GM18499 (cell line): ENCODE data around the gene ASCL1.

Experiments
- ATAC-seq: cut with Tn5 transposase; IDR thresholded peaks from one replicate; pipeline ENCODE4 v1.9.1; 2021; ENCODE audit warnings: moderate number of reproducible peaks; ENCODE audit not compliant: insufficient read depth, unreplicated experiment

ASCL1 gene

GRCh38 chr12:102957339-102958050 lies at the start of gene ASCL1:
ASCL1 (plus strand) TSS chr12:102957674; CDS start chr12:102958245, 571 bp downstream.
- ATAC-seq, result no peak

- ATAC-seq, result no peak
Observed at GRCh38 chr12:102907918-102908317, 49.6 kb upstream of the ASCL1 start.

DNA sequence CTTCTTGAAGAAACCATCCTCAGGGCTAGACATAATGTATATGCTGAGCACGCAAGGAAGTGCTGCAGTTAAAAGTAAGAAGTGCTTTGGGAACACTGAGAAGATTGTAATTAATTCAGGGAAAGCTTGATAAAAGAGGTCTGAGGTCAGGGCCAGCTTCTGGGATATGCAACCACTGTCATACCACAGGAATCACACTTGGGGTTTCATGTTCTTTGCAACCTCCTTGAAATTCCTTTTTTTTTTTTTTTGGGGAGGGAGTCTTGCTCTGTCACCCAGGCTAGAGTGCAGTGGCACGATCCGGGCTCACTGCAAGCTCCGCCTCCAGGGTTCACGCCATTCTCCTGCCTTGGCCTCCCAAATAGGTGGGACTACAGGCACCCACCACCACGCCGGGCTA lies 47.3 kb upstream of the ASCL1 start:
- no peak for ATAC-seq

- no peak for ATAC-seq
Observed at GRCh38 chr12:102910792-102911191, 46.7 kb upstream of the ASCL1 start.

- ATAC-seq, result no peak
Observed at GRCh38 chr12:102911320-102911719, 46.2 kb upstream of the ASCL1 start.

GRCh38 chr12:102912258-102912657 lies 45.2 kb upstream of the ASCL1 start:
- ATAC-seq, result no peak

- ATAC-seq, result no peak
Observed at GRCh38 chr12:102913453-102914226, 43.8 kb upstream of the ASCL1 start.

DNA sequence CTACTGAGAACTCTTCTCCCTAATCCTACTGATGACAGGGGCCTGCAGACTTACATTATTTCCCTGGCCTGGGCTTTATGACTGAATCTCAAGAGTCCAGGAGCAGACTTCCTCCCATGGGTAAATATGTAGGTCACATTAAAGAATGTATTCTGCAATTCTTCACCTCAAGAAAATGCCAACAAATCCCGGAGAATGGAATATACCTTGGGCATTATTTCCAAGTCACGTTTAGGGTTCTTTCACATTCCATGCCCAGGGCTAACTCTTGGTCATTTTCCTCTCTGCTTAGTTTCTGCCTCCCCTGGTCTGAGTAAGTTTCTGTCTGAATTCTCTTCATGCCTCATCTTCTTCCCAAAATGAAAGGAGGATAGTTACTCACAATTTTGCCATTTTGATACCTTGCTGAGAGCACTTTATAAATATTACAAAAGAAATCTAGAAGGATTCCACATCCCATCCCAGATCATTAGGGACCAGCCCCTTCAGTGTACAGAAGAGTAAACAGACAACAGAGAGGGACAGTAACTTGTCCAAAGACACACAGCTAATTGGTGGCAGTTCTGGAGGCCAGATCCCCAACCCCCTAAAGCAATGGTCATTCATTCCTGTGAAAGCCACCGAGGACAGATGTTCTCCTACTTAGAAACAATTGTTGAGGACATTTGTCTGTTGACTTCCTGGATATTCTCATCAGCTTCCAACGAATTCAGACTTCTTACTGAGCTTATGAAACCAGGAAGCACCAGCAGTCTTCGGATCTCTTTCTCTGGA lies 41.0 kb upstream of the ASCL1 start:
- ATAC-seq, result no peak

DNA sequence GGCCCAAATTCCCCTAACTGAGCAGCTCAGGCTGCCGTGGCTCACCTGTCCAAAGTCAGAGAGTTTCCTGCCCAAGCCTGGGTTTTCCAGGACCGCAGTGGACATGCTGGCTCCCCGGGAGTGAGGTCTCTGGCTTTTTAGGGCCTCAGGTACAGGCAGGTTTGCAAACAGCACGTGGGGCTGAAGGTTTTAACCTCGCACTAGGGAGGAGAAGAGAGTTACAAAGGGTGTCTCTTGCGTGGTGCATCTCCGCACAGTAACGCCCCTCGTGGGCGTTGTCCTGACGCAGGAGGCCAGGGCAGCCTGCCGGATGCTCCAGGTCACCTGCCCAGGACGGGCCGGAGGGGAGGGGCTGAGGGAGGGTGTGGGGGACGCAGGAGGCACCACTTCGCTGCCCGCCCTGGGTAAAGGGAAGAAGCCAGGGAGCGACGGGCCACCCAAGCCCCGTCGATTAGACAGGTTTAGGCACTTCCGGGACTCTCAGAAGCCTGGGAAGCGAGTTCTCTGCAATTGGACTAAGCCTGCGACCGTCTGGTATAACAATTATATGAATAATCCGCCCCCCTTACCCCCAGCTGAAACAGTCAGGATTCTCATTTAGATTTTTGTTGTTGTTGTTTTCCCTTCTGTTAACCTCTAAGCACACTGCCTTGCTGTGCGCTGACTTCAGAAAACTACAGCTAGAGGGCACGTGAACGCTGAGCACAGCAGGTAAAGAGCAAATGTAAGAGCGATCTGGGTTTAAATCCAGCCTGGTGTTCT lies 40.3 kb upstream of the ASCL1 start, which contains the start of gene PAH:
PAH (minus strand) TSS at position 219 of the 762 bp plus-strand sequence; CDS start at position 105, 114 bp downstream.
- no peak for ATAC-seq

- ATAC-seq, result no peak
Observed at GRCh38 chr12:102918840-102919239, 38.6 kb upstream of the ASCL1 start.

DNA sequence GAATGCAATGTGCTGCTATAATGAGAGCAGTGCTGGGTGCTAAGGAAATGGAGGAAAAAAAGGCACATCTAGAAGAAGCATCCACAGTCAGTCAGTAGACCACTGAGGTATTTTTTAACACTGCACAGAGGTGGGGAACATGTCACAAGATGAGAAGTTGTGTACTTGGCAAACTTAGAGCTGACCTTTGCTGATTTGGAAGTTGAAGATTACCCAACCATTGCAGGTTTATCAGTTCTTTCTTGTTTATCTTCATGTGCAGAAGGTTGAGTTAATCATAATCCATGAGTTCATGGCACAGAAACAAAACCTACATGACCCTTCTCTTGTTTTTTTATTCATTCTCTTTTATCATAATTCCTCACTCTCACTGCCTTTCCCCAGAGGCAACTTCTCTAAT lies 37.2 kb upstream of the ASCL1 start:
- ATAC-seq, result no peak

GRCh38 chr12:102921240-102921639 lies 36.2 kb upstream of the ASCL1 start:
- no peak for ATAC-seq

- ATAC-seq, result no peak
Observed at GRCh38 chr12:102927220-102927619, 30.3 kb upstream of the ASCL1 start.

DNA sequence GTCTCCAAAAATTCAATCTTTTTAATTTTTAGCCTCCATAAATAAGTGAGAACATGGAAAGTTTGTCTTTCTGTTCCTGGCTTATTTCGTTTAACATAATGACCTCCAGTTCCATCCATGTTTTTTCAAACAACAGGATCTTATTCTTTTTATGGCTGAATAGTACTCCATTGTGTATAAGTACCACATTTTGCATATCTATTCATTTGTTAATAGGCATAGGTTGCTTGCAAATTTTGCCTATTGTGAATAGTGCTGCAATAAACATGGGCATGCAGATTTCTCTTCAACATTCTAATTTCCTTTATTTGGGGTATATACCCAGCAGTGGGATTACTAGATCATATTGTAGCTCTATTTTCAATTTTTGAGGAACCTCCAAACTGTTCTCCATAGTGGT lies 24.3 kb upstream of the ASCL1 start:
- ATAC-seq, result no peak

DNA sequence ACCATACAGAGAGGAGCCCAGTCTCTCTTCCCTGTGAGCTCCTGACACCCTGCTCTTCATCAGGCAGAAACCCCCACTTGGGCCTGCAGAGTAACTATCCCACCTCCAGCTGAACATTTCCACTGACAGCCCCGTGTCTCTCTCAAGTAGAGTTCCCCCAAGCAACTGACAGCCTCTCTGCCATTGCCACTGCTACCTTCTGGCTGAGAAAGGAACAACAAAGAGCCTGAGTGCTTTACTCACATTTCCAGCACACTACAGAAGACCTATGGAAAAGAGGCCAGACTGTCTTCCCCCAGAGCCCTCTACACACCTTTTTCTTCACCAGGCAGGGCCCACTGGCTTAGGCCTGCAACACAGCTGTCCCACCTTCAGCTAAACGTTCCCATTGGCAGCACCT lies 18.4 kb upstream of the ASCL1 start:
- ATAC-seq, result no peak

DNA sequence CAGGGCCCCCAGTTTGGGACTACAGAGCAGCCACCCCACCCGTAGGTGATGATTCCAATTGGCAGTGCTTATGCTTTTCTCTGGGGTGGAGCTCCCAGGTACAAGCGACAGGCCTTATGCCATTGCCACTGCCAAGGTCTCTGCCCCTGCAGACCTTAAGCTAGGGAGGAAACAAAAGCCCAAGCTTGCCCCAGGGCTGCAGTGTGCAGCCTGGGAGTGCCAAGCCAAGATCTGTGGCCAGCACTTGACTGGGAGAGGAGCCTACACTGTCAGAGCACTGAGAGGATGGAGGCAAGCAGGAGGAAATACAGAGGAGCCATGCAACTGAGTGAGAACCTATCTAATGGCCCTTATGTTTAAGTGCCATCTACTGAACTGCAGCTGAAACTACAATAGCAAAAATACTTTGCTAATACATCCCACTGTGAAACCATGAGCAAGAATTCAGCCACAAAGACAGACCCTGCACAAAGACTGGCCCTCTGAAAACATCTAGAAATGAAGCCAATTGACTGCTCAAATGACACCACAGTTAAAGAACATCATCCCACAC lies 17.7 kb upstream of the ASCL1 start:
- ATAC-seq, result no peak

- no peak for ATAC-seq
Observed at GRCh38 chr12:102946042-102946441, 11.4 kb upstream of the ASCL1 start.

- no peak for ATAC-seq
Observed at GRCh38 chr12:102948941-102949352, 8.5 kb upstream of the ASCL1 start.

- no peak for ATAC-seq
Observed at GRCh38 chr12:102950107-102950949, 7.1 kb upstream of the ASCL1 start.
